ENCODE results near the gene KDM2B.

DNA sequence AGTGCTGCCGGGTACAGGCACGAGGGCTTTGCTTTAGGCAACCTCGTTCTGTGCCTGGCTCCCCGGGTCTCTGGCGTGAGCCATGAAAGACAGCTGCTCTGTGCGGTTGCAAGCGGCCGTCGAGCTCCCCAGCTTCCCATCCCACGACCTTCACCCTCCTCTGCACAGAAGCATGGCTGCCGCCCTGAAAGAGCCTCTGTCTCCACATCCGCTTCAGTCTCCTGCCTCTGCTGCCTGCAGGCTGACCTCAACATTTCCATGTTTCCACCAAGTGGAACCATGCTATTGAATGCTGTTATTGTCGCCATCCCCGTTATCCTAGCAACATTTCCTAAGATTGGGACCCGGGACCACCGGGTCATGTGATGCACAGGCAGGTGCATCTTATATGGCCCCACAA, 57.1 kb downstream of the KDM2B start:
- TF ChIP-seq, protein P1, sequence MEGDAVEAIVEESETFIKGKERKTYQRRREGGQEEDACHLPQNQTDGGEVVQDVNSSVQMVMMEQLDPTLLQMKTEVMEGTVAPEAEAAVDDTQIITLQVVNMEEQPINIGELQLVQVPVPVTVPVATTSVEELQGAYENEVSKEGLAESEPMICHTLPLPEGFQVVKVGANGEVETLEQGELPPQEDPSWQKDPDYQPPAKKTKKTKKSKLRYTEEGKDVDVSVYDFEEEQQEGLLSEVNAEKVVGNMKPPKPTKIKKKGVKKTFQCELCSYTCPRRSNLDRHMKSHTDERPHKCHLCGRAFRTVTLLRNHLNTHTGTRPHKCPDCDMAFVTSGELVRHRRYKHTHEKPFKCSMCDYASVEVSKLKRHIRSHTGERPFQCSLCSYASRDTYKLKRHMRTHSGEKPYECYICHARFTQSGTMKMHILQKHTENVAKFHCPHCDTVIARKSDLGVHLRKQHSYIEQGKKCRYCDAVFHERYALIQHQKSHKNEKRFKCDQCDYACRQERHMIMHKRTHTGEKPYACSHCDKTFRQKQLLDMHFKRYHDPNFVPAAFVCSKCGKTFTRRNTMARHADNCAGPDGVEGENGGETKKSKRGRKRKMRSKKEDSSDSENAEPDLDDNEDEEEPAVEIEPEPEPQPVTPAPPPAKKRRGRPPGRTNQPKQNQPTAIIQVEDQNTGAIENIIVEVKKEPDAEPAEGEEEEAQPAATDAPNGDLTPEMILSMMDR (optimal IDR thresholded peaks at IDR 0.05 in 1 of 3, IDR thresholded peaks at IDR 0.05 in 1 of 3, conservative IDR thresholded peaks at IDR 0.05 in 1 of 3; ENCODE audit: extremely low read depth in 1 of 3, insufficient read depth in 2 of 3, low read length in 3 of 3), result no peak
- TF ChIP-seq EZH2 (IDR thresholded peaks at IDR 0.05; ENCODE audit: low read length), result no peak

Measured in keratinocyte (primary cell).